ENCODE measurements around the gene COL19A1.
"Not testable (repeated sequence)": the region's sequence is repeated elsewhere in the genome, so short reads cannot be mapped to it uniquely, and the experiment has no call there.

COL19A1 gene

DNA sequence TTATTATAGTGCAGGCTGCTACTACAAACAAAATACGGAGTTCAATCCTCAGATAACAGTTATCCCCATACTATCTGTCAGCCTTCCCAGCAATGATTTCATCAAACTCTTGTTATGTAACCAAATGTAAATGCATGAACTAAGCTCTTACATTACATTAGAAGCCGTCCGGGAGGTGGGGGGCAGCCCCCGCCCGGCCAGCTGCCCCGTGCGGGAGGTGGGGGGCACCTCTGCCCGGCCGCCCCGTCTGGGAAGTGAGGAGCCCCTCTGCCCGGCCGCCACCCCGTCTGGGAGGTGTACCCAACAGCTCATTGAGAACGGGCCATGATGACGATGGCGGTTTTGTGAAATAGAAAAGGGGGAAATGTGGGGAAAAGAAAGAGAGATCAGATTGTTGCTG lies 99.6 kb downstream of the COL19A1 start:
- DNase-seq (ENCODE audit: low spot score), result not testable (repeated sequence)

- DNase-seq (ENCODE audit: low spot score), result no peak
These were observed 106.8 kb downstream of the COL19A1 start for GRCh38 chr6:69973138-69973537.

GRCh38 chr6:69973763-69974162 lies 107.4 kb downstream of the COL19A1 start:
- DNase-seq (ENCODE audit: low spot score), result no peak

GRCh38 chr6:69974193-69974592 lies 107.8 kb downstream of the COL19A1 start:
- no peak for DNase-seq (ENCODE audit: low spot score)

DNA sequence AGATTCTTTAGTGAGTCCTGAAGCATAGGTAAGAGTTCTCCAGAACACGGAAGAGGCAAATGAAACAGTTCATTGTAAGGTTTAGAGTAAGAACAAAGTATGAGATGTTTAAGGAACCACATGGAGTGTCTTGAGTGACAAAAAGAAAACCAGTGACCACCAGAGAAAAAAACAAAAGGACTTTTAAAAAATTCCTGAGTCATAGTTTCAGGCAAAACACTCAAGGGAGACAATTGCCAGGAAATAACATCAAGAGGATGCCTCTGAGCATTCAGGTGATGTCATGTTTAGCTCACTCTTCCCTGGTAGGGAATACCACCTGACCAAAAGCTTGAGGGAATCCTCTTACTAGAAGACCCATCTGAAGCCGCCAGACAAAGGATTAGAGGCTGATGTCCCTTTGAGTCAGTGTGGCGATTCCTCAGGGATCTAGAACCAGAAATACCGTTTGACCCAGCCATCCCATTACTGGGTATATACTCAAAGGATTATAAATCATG lies 110.3 kb downstream of the COL19A1 start:
- DNase-seq (ENCODE audit: low spot score), result no peak

GRCh38 chr6:69980624-69981023 lies 114.3 kb downstream of the COL19A1 start:
- no peak for DNase-seq (ENCODE audit: low spot score)

- no peak for DNase-seq (ENCODE audit: low spot score)
These were observed 118.2 kb downstream of the COL19A1 start for GRCh38 chr6:69984506-69984905.

- no peak for DNase-seq (ENCODE audit: low spot score)
These were observed 118.8 kb downstream of the COL19A1 start for GRCh38 chr6:69985180-69985579.

DNA sequence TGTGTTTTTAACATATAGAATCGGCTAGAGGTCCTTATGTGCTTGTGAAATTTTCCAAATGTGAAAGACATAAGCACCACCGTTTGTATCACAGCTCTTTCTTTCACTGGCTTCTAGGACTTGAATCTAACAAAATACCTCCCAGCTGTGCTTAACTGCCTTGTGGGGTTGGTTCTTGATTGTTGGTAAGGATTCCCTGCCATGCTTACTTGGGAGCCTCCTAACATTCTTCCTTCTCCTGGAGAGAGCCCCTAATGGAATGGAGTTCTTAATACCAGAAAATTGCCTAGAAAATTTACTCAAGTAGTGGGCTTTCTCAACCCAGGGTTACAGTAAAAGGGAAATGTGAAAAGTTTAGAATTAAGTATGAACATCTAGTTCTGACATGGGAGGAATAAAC lies 121.2 kb downstream of the COL19A1 start:
- DNase-seq (ENCODE audit: low spot score), result no peak

DNA sequence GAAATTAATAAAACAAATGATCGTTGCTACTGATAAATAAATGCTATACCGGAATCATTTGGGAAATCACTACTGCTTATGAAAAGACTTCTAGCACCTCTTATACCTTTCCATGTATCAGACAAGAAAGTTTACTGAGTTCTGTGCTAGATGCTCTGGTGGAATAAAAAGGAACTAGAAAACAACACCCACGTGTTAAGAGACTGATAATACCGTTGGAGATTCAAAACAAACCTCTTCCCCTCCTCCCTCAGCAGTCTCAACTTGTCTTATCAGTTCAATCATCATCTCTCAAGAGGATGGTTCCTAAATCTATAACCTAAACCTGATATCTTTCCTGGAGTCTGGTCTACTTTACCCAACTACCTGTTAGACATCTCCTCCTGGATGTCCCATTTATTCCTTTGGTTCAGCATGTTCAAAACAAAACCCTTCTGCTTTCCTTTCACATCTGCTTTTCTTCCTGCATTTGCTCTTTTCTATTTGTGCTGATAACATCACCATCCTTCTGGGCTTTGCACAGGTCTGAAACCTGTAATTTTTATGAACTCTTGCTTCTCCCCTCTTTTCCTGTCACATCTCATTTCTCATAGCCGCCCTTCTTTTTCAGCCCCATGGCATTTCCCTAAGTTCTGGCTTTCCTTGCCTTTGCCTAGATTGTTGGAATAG lies 122.2 kb downstream of the COL19A1 start:
- no peak for DNase-seq (ENCODE audit: low spot score)

- DNase-seq (ENCODE audit: low spot score), result no peak
These were observed 127.9 kb downstream of the COL19A1 start for GRCh38 chr6:69994251-69994650.

DNA sequence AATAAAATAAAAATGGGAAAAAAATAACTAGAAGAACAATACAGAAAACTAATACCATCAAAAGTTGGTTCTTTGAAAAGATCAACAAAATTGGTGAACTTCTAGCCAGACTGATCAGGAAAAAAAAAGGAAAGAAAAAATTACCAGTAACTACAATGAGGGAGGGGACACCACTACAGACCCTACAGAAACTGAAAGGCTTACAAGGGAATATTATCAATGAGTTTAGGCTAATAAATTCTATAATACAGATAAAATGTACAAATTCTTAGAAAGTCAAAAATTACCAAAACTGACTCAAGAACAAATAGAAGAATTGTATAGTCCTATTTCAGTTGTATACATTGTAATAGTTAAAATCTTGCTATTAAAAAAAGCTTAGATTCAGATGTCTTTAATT lies 141.8 kb downstream of the COL19A1 start:
- no peak for DNase-seq (ENCODE audit: low spot score)

- DNase-seq (ENCODE audit: low spot score), result not testable (repeated sequence)
These were observed 144.0 kb downstream of the COL19A1 start for GRCh38 chr6:70010339-70010738.

- DNase-seq (ENCODE audit: low spot score), result not testable (repeated sequence)
These were observed 156.8 kb downstream of the COL19A1 start for GRCh38 chr6:70023201-70023600.

GRCh38 chr6:70028246-70028645 lies 161.9 kb downstream of the COL19A1 start:
- DNase-seq (ENCODE audit: low spot score), result no peak

DNA sequence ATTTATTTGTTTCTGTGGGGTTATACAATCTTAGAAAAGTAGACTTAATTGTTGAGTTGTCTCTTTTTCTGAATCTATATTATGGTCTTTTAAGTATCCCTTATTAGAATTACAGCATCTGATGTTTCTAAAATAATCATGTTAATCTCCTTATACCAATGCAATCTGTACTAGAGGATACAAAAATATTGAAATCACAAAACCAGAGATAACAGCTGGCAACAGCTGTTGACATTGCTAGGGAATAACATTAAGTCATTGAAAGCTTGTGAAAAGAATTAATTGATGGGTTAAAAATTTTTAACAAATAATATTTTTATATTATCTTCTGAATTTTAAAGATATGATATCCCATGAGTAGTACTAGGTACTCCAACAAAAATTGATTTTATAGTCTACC lies 162.6 kb downstream of the COL19A1 start:
- no peak for DNase-seq (ENCODE audit: low spot score)

DNA sequence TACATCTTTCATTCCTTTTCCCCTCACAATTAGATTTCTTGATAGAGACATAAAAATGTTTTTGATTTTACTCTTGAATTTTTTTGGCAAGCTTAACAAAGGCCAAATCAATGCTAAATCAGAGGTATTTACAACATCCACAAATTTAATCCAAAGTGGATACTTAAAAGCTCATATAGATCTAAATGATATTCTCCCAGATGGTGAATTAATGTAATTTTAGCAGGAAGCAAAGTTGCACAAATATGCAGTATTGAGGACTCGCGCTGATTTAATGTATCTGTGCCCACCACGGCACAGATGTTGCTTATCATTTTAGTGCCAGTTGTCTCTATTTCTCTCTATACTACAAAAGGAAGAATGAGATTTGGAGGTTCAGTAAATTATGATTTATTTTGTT lies 167.4 kb downstream of the COL19A1 start:
- DNase-seq (ENCODE audit: low spot score), result no peak

- DNase-seq (ENCODE audit: low spot score), result no peak
These were observed 171.1 kb downstream of the COL19A1 start for GRCh38 chr6:70037445-70037844.

- no peak for DNase-seq (ENCODE audit: low spot score)
These were observed 174.4 kb downstream of the COL19A1 start for GRCh38 chr6:70040766-70041165.

DNA sequence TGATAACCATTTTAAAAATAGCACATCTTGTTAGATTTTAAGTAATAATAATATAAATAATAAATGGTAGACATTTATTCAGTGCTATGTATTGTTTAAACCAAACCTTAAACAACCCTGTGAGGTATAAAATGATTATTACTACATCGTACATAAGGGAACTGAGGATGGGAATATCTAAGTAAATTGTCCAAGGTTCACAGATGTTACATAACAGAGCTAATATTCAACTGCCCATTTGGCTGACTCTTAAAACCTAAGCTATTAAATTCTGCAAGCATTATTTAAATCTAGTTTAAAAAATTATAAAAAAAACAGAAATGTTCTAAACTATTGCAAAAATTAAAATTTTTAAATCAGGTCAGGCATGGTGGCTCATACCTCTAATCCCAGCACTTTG lies 175.1 kb downstream of the COL19A1 start:
- DNase-seq (ENCODE audit: low spot score), result no peak

DNA sequence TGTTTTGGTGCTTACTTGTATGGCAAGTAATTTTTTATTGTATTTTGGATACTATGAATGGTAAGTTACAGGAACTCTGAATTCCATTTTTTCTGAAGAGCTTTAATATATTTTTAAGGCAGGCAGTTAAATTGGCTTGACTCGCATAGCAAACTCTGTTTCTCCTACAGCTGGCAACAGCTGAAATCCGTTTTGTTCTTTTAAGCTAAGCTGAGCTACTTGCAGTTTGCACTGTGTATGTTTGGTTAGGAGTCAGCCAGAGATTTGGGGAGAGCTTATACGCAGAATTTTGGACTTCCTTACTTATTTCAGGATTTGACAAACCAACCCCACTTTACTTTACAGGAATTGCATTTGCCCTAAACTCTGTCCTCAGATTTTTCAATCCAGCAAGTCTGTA lies 179.1 kb downstream of the COL19A1 start:
- DNase-seq (ENCODE audit: low spot score), result no peak

DNA sequence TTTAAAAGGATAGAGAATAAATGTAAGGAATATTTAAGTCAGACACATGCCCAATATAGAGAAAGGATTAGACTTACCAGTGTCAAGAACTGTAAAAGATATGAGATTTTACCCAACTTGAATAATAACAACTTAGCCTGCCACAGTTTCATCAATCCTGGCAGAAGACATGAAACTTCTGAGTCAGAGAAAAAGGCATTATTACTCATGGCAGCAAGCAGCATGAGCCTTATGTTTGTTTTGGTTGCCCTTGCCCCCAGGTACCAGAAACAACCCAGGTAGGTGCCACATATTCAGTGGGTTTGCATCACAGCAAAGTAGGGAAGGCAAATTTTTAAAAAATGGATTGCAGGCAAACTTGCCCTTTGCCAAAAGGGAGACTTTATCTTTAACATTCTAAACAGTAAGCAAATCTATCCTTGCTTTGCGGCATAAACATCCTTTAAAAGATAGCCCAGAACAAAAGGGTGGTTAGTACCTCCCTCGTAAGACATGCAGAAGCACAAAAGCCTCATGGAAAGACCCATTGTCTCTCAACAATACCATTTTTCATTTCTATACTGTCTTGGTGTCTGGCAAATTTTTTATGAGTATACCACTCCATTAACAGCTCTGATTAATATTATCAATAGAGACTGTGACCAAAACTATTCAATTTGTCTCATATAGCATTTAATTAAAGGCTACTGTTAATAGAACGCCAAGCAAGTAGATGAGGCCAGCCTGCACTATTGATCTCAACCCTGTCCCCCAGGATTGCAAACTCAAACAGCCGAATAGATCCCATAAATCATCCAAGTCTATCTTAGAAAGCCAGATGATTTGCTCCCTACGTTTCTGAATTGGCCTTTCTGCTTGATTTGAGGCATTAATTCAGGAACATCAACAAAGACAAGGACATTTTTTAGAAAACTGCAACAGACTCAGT lies 185.1 kb downstream of the COL19A1 start:
- DNase-seq (ENCODE audit: low spot score), result no peak

DNA sequence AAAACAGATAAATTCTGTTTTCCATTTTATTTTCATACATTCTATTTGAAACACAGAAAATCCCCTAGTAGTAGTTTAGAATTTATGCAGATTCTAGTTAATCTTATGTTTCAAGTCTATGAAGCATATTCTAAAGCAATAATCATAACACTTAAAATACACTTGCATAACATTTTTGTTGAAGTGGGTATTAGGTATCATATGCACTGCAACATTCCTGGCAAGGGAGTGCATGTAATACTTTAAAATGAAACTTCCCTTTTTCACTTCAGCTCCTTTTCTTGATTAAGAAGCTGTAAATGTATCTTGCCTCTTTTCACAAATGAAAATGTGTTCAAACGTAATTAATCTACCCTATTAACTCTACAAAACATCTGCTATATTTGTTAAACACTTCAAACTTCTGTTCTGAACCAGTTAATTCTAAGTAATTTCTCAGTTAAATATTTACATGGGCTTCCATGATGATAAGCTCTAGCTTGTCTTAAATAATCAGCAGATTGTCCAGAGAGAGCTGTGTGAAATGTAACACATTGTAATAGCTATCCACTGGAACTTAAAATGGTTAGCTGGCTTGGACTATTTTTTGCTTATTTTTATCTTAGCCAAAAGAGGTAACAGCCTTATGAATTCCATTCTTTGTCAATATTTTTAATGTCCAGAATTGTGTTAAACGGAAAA lies 192.8 kb downstream of the COL19A1 start:
- no peak for DNase-seq (ENCODE audit: low spot score)
